Measurements from ENCODE around the gene AP4B1.

Gene AP4B1

DNA sequence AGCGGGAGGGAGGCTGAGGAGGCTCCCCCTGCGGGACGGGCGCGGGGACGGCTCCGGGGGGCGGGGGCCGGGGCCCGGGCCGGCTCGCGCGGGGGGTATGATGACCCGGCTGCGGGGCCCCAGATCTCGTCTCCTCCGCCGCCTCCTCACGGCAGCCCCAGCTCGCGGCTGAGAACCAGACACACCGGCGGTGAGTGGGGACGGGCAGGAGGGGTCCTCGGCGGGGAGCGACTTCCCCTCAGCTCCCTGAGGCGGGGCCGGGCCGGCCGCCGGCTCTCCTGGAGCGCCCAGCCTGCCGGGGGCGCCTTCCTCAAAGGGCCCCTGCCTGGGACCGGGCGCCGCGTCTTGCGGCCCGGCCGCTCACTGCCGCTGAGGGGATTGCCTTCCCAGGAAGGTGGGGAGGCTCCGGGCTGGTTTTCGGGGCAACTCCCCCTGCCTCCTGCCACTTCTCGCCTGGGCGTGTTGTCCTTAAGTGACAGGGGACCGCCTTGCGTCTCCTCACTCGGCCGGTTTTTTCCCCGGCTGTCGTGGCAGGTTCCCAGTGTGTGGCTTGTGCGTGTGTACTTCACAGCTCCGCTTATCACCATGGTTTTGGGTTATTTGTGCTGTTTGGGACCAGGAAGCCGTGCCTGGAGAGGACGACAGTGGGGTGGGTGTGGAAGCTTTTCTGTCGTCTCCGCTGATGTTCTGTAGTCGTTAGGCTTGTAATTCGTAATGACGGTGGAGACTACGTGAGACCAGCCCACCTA, 25.3 kb upstream of the AP4B1 start:
- DNase-seq = peak; percentile 65

DNA sequence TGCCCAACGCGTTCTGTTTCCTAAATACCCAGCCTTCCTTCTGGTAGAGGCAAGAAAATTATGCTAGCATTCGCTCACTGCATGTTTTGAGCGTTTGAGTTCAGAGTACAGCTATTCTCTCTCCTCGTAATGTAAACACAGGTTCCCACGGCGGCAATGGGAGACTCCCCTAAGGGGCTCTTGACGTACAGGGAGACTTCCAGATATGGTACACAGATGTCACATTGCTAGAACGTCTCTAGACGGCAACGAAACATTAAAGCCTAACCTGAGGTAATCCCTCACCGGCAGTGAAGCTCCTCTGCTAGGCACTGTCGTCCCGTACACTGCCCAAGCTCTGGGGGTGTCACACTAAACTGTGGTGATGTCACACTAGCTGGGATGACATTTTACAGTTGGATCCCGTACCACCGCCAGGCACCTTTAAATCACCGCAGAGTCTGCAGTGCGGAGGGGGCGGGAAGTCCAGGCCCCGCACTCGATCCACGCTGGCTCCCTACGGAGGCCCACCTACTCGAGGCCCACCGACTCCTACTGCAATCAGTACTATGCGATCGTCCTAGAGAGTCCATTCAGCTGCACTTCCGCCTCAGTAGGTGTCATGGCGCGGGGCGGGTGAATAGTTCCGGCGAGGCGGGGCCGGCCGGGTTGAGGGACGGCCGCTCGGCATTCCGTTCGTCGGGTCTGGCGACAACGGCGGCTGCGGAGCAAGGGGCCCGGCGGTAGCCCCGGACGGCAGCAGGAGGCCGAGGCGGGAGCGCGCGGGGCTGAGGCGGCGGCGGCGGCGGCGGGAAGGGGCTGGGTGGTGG, 24.5 kb upstream of the AP4B1 start, which contains the start of gene HIPK1:
TSS of gene HIPK1 (plus strand) at position 384 of the 809 bp plus-strand sequence.
- peak; percentile 93 for DNase-seq

DNA sequence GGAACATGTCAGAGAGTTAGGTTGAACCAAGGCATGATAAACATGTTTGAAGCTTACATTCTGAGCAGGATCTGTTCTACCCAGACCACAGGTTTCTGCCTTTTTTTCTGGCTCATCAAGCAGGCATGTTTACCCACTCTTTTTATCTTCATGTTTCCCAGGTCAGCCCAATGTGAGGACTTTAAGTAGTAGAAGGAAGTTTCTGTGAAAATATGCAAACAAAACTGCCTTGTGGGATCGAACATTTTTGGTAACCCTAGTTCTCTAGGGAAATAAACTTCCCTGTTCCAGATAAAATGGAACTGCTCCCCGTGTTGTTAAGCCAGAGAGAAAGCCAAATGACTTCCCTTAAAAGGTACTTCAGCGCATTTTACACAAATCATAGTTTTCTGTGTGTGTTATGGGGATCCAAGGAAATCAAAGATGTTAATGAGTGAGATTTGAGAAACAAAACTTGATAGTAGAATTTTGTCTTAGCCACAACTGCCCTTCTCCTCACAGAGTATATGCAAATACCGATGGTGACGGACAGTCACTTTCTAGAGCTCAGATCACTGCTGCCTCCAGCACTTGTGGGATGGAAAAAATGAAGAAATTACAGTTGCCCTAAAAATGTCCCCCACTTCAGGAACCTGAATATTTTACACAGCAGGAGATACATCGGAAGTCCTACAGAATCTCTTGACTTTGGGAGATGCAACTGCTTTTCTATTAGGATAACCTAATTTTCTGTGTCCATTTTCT, 23.8 kb upstream of the AP4B1 start:
- DNase-seq = no peak

DNA sequence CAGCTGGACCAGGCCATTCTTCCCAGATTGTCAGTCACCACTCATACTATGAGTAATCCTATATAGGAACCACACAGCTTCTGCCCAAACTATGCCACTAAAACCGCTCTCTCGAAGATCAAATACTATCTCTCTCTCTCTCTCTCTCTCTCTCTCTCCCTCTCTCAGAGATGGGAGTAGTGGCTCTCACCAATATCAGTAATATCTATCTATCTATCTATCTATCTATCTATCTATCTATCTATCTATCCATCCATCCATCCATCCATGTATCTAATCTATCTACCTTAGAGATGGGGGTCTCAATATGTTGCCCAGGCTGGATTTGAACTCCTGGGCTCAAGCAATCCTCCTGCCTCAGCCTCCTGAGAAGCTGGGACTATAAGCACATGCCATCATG, 19.9 kb upstream of the AP4B1 start:
- no peak for DNase-seq

DNA sequence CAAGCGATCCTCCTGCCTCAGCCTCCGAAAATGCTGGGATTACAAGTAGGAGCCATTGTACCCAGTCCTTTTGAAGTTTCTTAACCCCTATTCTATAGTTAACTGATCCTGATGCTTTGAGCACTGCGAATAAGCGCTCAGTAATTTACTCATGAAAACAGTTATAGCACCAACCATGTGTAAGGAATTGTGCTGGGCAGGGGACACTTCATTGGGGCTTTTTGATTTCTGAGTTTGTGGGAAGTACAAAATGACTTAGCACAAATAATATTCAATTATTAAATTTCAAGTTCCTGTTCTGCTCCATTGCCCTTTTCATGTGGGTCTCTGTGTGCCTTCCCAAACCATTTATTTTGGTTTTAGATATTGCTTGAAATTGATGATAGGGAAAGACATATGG, 18.4 kb upstream of the AP4B1 start:
- no peak for DNase-seq

DNA sequence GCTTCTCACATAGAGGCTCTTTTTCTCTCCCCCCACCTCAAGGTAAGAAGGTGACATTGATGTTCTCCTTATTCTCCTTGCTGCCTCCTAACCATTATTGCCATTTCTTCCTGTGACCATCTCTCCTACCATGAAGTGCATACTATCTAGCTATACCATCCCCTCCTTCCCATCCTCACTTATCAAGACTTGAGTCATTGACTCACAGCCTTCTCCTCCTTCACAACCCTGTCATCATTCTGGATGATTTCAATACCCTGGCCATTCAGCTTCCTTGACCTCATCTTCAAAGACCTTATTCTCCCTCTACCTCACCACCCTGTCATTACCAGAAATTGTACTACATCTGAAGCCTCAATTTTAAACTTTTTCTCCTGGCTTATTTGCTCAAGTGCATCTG, 13.6 kb upstream of the AP4B1 start:
- no peak for DNase-seq

DNA sequence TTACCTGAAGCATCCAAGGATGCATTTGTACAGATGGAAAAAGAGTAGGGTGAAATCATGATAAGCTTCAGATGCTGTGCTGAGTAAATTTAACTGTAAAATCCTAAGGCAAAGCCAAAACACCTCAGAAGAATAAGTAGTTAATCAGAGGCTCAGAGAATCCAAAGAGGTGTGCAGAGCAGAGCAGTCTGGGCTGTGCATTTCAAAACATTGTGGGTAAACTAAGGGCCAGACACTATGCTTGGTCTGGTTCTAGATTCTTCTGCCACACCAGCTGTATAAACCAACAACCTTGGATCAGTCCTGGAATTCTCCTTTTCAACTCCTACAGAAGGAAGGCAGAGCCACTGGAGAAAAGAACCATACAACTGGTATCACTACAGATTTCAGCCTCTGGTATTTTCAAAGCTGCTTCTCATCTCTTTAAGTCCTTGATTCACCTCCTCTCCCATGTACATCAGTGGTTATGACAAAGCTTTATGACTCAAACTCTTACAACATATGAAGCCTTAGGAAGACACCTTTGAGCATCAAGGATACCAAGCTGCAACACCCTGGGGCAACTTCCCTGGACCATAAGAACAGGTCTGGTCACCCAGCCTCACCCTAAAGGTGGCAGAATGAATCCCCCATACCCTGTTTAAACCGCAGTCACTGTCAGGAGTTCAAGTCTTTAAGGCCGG, 12.9 kb upstream of the AP4B1 start:
- DNase-seq = no peak

DNA sequence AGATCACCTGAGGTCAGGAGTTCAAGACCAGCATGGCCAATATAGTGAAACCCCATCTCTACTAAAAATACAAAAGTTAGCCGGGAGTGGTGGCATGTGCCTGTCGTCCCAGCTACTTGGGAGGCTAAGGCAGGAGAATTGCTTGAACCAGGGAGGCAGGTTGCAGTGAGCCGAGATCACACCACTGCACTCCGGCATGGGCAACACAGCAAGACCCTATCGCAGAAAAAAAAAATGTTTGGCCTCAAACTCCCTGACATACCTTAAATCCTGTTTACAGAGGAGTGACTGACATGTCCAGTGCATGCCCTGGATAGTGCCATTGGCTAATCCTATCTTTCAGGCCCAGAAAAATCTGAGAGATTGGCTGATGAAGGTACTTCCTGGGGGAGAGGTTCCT, 12.4 kb upstream of the AP4B1 start:
- no peak for DNase-seq

DNA sequence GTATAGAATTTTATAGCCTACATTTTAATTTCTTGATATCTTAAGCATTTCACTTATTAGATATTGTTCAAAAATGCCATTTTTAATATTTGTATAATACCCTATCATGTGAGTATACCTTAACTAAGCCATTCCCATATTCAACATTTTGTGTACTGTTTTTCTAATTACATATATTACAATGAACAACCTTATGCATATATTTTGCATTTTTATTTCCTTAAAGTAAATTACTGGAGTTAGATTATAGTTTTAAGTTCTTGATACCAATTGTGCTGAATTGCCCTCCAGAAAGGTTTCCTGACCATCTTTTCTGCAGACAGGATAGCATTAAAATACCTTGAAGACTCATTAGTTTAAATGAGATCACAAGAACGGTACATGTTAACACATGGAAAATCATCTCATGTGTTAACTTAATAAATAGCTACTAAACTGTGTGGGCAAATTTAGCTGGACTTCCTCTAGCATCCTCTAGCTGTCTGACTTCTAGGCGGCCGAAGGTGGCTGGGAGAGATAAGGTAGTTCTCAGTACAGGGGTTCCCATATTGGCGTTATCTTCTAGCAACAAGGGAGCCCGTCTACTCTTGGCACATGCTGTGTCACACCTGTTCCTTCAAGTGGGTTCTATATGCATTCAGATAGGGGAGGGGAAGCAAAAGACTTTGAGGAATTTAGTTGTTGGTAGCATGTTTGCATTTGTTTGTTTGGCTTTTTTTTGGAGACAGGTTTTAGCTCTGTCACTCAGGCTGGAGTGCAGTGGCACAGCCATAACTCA, 9.5 kb upstream of the AP4B1 start:
- no peak for DNase-seq

DNA sequence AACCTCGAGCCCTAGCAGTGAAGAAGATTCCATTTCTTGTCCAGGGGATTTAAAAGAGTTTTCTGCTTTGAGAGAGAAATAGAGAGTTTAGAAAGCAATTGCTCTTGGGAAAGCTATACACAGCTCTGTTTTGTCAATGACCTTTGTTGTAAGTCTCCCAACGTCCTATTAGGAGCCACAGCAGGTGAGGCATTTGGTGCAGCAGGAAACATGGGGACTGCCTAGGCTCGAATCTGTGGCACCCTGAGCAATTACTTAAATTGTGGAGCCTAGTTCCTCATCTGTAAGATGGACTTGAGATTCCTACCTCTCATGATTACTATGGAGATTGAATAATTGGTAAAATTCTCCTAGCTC, 8.7 kb upstream of the AP4B1 start:
- DNase-seq = no peak

DNA sequence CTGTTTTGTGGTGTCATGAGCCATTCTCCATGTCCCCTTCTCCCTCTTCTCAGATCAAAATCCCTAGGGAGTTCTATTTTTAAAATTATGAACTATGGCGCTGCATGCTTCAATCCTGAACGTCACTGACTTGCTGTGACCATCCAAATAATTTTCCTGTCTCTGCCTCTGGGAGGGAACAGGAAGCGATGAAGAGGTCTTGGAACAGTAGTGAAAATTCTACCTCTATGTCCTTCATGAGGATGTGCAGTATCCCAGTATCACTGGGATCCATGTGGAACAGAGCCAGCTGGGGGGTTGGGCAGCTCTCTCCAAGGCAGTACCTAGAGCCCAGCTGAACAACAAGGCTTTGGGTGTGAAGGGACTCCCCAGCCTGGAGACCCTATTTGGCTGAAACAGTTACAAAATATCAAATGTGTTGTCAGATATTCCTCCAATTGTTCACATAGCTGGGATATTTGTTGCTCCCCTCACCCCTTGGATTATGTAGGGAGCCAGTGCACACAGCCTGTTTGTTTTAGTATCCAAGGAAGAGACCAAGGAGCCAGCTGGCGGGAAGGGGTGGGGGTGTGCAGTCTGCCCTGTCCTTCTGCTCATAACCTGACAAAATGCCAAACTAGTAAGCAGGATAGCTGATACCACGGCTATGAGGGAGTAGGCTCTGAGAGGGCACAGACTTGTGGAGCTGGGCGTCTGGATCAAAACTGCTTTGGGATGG, 8.2 kb upstream of the AP4B1 start:
- DNase-seq = no peak

DNA sequence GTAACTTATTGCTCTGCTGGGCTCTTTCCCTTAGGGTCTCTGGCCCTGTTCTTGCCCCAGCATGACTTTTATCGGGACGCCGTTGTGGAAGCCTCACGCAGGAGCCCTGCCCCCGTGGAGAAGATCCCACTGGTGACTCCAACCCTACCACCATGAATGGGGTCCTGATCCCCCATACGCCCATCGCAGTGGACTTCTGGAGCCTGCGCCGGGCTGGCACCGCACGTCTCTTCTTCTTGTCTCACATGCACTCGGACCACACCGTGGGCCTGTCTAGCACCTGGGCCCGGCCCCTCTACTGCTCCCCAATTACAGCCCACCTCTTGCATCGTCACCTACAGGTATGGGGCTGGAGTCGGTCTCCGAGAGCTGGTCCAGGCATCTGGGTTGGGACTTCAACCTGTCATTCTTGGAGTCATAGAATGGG, 849 bp upstream of the AP4B1 start:
- peak; percentile 31 for DNase-seq

DNA sequence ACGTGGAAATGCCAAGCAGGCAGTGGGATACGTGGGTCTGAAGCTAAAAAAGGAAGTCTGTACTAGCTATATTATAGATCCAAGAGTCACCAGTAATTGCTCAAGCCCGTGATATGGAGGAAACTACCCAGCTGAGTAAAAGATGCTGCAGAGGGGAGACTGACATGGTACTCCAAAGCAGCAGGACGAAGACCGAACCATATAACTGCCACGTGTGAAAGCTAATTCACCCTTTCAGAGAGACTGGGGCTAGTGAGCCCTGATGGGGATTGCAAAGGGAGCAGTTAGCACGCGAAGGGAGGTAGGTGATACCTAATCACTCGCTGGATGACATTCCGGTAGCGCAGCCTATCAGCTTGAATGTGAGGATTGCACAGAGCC, 316 bp downstream of the AP4B1 start:
- no peak for DNase-seq

DNA sequence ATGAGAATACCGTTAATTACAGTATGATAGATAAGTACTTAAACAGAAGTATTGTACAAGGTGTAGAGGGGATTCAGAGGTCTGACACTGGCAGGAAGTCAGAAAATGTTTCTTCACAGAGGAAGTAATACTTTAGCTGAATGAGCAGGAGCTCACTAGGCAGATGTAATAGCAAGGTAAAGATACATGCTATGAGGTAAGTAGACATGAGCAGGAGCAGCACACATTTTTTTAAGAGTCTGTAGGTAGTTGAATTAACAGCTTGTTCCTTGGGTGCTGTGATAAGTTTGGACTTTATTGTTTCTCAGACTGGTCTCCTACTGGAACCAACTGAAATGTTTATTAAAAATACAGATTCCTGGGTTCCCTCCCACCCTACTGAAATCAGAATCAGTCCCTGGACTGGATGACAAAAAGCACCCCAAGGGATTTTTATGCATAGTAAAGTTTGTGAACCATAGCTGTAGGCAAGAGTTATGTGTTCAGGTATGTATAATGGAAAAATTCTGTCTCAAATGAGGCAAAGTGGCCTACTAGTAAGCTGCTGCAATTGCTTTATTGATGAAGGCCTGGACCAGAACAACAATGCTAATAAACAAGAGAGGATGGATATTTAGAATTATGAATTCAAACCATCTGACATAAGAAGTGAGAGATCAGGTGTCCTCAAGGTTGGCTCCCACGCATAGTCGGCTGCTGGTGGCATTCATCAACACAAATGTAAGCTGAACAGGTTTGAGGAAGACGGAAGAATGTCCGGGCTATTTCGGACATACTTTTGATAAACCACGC, 902 bp downstream of the AP4B1 start:
- peak; percentile 23 for DNase-seq

DNA sequence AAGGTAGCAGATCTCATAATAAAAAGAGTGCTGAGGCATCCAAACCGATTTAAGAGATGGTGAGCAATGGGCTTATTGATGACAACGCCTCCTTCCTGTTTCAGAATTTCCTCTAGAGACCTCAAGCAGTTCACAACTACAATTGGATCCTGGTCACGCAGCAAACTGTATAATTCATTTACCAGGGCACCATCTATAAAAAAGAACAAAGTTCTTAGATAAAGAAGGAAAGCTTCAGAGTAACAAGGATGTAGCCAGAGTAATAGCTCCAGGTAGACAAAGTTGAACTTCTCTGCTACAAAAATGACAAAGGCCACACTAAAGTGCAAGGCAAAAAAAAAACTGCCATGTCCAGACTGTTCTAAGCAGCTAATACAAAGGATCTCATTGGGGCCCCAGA, 3.4 kb downstream of the AP4B1 start:
- no peak for DNase-seq

DNA sequence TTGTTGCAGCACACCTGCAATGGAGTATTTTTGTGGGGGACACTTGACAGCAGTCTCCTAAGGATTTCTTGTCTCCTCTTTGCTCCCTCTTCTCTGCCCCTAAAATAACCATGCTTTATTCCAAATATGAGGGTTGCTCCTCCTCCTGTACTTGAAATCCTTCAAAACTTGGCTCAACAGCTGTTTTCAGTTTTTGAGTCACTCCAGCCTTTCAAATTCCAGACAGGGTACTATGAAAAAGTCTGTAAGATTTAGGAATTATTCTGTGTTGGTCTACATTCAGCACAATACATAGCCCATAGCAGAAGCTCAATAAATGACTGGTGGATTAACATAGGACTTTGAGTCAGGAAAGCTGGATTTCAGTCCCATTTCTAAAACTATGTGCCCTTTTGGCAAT, 5.5 kb downstream of the AP4B1 start:
- no peak for DNase-seq

DNA sequence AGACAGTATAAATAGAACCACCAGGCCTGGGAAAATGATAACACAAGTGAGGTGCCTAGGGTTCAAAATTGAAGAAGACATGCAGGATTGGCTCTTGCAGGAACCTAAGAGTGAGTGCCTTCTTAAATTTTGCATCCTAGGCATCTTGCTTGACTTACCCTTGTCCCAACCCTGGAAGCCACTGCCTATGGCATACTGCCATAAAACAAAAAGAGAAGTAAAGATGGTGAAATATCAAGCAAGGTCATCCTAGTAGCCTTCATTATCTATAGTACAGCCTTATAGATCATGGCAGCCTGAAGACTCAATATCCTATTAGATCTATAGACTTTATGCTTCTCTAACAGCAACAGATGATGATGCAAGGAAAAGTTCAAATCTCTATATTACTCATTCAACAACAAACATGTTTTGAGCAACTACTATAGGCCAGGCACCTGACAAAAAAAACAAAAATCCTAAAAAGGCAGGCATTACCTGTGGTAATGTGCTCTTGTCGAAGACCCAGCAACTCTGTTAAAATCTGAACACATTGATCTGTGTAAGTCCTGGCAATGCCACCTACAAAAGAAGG, 6.3 kb downstream of the AP4B1 start:
- no peak for DNase-seq

DNA sequence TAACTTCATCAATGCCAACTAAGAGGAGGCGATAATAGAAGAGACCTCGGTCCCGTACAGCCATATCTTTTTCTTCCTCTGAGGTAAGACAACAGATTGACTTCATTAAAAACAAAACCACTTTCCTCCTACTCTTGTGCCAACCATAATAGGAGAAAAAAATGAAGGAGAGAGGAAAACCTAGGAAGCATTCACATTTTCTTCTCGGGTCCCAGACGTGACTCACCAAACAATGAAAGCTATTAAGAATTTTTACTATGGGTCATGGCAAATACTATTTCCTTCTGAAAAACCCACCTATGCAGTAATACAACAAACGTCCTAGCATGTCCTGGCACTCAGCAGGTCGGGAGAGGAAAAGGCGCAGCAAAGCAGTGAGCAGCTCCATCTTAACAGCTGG, 8.6 kb downstream of the AP4B1 start:
- DNase-seq = no peak

DNA sequence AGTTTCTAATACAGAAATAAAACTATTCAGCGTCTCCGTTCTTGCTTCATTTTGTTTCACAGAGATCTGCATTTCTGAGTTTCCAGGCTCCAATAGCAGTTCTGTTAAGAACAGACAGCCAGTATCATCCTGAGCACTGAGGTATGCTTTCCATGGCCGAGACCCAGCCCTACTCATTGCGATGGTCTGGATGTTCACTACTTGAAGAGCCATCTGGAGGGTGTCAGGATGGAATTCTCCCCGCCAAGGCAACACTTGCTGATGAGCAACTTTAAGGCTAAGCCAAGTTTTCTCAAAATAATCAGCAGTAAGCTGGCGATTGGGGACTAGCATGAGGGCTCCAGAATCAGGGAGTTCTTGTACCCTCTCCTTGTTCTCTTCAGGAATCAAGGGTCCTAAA, 9.5 kb downstream of the AP4B1 start:
- no peak for DNase-seq

DNA sequence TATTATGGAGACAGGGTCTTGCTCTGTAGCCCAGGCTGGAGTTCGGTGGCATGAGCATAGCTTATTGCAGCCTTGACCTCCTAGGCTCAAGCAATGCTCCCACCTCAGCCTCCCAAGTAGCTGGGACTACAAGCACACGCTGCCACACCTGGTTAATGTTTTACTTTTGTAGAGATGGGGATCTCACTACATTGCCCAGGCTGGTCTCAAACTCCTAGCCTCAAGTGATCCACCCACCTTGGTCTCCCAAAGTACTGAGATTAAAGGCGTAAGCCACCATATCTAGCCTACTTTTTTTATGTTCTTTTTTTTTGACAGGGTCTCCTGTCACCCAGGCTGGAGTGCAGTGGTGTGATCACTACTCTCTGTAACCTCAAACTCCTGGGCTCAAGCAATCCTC, 11.3 kb downstream of the AP4B1 start:
- no peak for DNase-seq

Measured in stimulated activated CD4-positive, alpha-beta T cell treated with anti-CD3 and anti-CD28 coated beads, Interleukin-4, amount 100 ng/mL, for 24 hours (primary cell).